ENCODE measurements around the gene PIEZO1. TPM values are rescaled to one million over a fixed set of nuclear protein-coding genes. Genes with fewer than 3 reads are reported as not detected.

PIEZO1 gene
- total and polyA plus RNA-seq, 2 donors (not counting 3 experiments of a cell fraction or from before 2014, with no cell fraction given) = 298 to 322 TPM

DNA sequence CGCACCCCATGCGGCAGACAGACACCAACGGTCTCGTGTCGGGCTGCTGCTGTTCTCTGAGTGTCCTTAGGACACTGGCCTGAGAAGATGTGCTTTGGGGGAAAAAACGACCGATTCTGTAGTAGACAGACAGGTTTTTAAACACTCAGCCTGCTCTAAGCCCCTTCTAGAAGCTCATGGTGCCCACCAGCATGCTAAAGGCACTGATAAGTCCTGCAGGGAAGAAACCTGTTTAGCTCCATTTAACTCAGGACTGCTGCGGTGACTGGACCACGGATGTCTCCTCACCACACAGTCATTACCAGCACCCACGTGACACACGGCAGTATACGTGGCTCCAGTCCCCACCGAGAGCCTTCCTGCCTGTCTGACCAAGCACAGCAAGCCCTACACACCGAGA lies 45.8 kb upstream of the PIEZO1 start:
- H3K79me2 ChIP-seq (ENCODE audit: control insufficient read depth, insufficient read depth, low read length) = no peaks in the 10 kb centered on the region
- CTCF ChIA-PET = no interaction called here
- H3K4me2 ChIP-seq (ENCODE audit: insufficient read depth, low read length) = no peak overlapping the region
- no peak overlapping the region for H3K9ac ChIP-seq (replicated peaks; ENCODE audit: extremely low read depth, insufficient read depth, low read length)
- dilution Hi-C loops (cut with MboI; ENCODE audit: extremely low pct_ligation_motif_present, low sequenced_read_pairs) = no loop called here
- H3K36me3 ChIP-seq (ENCODE audit: control insufficient read depth in 2 of 2, extremely low read depth in 1 of 2, insufficient read depth in 2 of 2, low read length in 2 of 2) = peaks cover 0 to 3% of the 10 kb centered on the region in 2 experiments
- no peaks in the 10 kb centered on the region for H4K20me1 ChIP-seq (replicated peaks; ENCODE audit: control insufficient read depth, extremely low read depth, insufficient read depth, low read length)
- H3K4me1 ChIP-seq (ENCODE audit: control insufficient read depth, extremely low read depth, insufficient read depth, low read length) = no peaks in the 10 kb centered on the region
- H3K27me3 ChIP-seq (ENCODE audit: control insufficient read depth in 2 of 2, insufficient read depth in 2 of 2, low read length in 2 of 2) = no peaks in the 10 kb centered on the region
- intact Hi-C loops (cut with micrococcal nuclease) = no loop called here
- no peaks in the 10 kb centered on the region for H3K9me3 ChIP-seq (replicated peaks; ENCODE audit: control insufficient read depth, insufficient read depth, low read length)
- no peak overlapping the region for H3K27ac ChIP-seq (ENCODE audit: insufficient read depth, low read depth, low read length)
- TF ChIP-seq, protein P1, sequence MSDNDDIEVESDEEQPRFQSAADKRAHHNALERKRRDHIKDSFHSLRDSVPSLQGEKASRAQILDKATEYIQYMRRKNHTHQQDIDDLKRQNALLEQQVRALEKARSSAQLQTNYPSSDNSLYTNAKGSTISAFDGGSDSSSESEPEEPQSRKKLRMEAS (IDR thresholded peaks at IDR 0.05; ENCODE audit: insufficient read depth, insufficient read length) = no peak
- no peak for TF ChIP-seq POLR2AphosphoS5 (IDR thresholded peaks at IDR 0.05; ENCODE audit: insufficient read depth, low read depth, low read length)
- TF ChIP-seq POLR2A (IDR thresholded peaks at IDR 0.05; ENCODE audit: low read depth, low read length) = no peak
- no peaks in the 10 kb centered on the region for H3K9me1 ChIP-seq (replicated peaks; ENCODE audit: control insufficient read depth, extremely low read depth, insufficient read depth, low read length)
- POLR2A ChIA-PET = no interaction called here
- no TSS peak for BruUV-seq (replicated peaks)
- H3K4me3 ChIP-seq (replicated peaks in 1 of 3; ENCODE audit: insufficient read depth in 1 of 3, low read depth in 1 of 3, low read length in 3 of 3) = no peak overlapping the region
- H2AFZ ChIP-seq (ENCODE audit: low read depth, low read length) = no peak overlapping the region
- FAIRE-seq = no peak
- DNase-seq (ENCODE audit: low read depth, low spot score) = no peak

DNA sequence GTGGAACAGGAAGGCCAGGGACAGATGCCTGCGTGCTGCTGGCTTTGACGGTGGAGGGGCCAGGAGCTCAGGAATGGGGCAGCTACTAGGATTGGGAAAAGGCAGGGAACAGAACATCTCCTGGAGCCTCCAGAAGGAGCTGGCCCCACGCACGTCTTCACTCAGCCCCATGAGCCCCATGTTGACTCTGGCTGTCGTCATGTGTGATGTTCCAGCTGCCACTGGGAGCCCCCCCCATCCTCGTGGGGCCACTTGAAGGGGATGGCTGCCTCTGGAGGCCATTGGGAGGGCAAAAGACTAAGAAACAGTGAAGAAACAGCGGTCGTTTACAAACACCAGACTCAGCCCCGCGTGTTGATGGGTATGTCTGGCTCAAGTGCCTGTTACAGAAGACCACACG lies 45.2 kb upstream of the PIEZO1 start:
- H3K4me1 ChIP-seq (ENCODE audit: control insufficient read depth, extremely low read depth, insufficient read depth, low read length) = no peaks in the 10 kb centered on the region
- no peaks in the 10 kb centered on the region for H3K9me3 ChIP-seq (replicated peaks; ENCODE audit: control insufficient read depth, insufficient read depth, low read length)
- DNase-seq (ENCODE audit: low read depth, low spot score) (no peak), FAIRE-seq (no peak)
- H4K20me1 ChIP-seq (replicated peaks; ENCODE audit: control insufficient read depth, extremely low read depth, insufficient read depth, low read length) = no peaks in the 10 kb centered on the region
- H3K4me2 ChIP-seq (ENCODE audit: insufficient read depth, low read length) = no peak overlapping the region
- dilution Hi-C loops (cut with MboI; ENCODE audit: extremely low pct_ligation_motif_present, low sequenced_read_pairs) = no loop called here
- no peak overlapping the region for H3K27ac ChIP-seq (ENCODE audit: insufficient read depth, low read depth, low read length)
- peaks cover 0 to 3% of the 10 kb centered on the region in 2 experiments for H3K36me3 ChIP-seq (ENCODE audit: control insufficient read depth in 2 of 2, extremely low read depth in 1 of 2, insufficient read depth in 2 of 2, low read length in 2 of 2)
- BruUV-seq (replicated peaks) = no TSS peak
- H3K79me2 ChIP-seq (ENCODE audit: control insufficient read depth, insufficient read depth, low read length) = no peaks in the 10 kb centered on the region
- H3K9ac ChIP-seq (replicated peaks; ENCODE audit: extremely low read depth, insufficient read depth, low read length) = no peak overlapping the region
- TF ChIP-seq GATA2 (IDR thresholded peaks at IDR 0.05; ENCODE audit: insufficient read depth, insufficient read length, low read depth, low read length) (no peak), POLR2AphosphoS5 (IDR thresholded peaks at IDR 0.05; ENCODE audit: insufficient read depth, low read depth, low read length) (no peak), MYC (IDR thresholded peaks at IDR 0.05; ENCODE audit: low read depth, low read length) (no peak), POLR2A (IDR thresholded peaks at IDR 0.05; ENCODE audit: low read depth, low read length) (no peak), FOS (IDR thresholded peaks at IDR 0.05; ENCODE audit: borderline replicate concordance, insufficient read depth, low read length) (no peak), JUN (IDR thresholded peaks at IDR 0.05; ENCODE audit: borderline replicate concordance, insufficient read depth, insufficient read length, low read depth) (no peak), EZH2 (IDR thresholded peaks at IDR 0.05; ENCODE audit: borderline replicate concordance, low read depth, low read length, severe bottlenecking) (no peak)
- TF ChIP-seq, protein P1 (IDR thresholded peaks at IDR 0.05; ENCODE audit: insufficient read depth, insufficient read length) = no peak
- TF ChIP-seq, protein P2, sequence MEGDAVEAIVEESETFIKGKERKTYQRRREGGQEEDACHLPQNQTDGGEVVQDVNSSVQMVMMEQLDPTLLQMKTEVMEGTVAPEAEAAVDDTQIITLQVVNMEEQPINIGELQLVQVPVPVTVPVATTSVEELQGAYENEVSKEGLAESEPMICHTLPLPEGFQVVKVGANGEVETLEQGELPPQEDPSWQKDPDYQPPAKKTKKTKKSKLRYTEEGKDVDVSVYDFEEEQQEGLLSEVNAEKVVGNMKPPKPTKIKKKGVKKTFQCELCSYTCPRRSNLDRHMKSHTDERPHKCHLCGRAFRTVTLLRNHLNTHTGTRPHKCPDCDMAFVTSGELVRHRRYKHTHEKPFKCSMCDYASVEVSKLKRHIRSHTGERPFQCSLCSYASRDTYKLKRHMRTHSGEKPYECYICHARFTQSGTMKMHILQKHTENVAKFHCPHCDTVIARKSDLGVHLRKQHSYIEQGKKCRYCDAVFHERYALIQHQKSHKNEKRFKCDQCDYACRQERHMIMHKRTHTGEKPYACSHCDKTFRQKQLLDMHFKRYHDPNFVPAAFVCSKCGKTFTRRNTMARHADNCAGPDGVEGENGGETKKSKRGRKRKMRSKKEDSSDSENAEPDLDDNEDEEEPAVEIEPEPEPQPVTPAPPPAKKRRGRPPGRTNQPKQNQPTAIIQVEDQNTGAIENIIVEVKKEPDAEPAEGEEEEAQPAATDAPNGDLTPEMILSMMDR (IDR thresholded peaks at IDR 0.05; ENCODE audit: extremely low read depth in 1 of 2, insufficient read depth in 1 of 2, low read depth in 1 of 2, low read length in 2 of 2) = no peak
- no peak overlapping the region for H2AFZ ChIP-seq (ENCODE audit: low read depth, low read length)
- no peak overlapping the region for H3K4me3 ChIP-seq (replicated peaks in 1 of 3; ENCODE audit: insufficient read depth in 1 of 3, low read depth in 1 of 3, low read length in 3 of 3)
- intact Hi-C loops (cut with micrococcal nuclease) = no loop called here
- H3K27me3 ChIP-seq (ENCODE audit: control insufficient read depth in 2 of 2, insufficient read depth in 2 of 2, low read length in 2 of 2) = no peaks in the 10 kb centered on the region
- POLR2A ChIA-PET = interaction anchor here (0.6 kb wide), 1 partner anchor 326 kb away, joined by 3 read pairs; no protein-coding TSS in a partner anchor
- no peaks in the 10 kb centered on the region for H3K9me1 ChIP-seq (replicated peaks; ENCODE audit: control insufficient read depth, extremely low read depth, insufficient read depth, low read length)
- CTCF ChIA-PET = no interaction called here
